Ascending aorta (tissue), 2 donors: ENCODE results near the gene SETX. TPM values are rescaled to one million over a fixed set of nuclear protein-coding genes. Genes with fewer than 3 reads are reported as not detected.
A peak's percentile ranks its signal among the peaks of the same experiment; 100 is the strongest.

Experiments used
- DNase-seq, 2 donors: peaks; one replicate each; pipeline ENCODE4 v3.0.0-alpha.2; 2019; ENCODE audit warnings: low spot score in 2 of 2
- H3K27ac ChIP-seq, 2 donors: fragments of 200-600 bp; sonication (generic); one replicate each; pipeline ENCODE4 v1.5.1; 2016 to 2017; ENCODE audit warnings: mild to moderate bottlenecking in 1 of 2
- H3K27me3 ChIP-seq: fragments of 200-600 bp; sonication (generic); one replicate; pipeline ENCODE4 v1.5.1; 2017
- H3K36me3 ChIP-seq, 2 donors: fragments of 200-600 bp; sonication (generic); one replicate each; pipeline ENCODE4 v1.5.1; 2016
- H3K4me1 ChIP-seq, 2 donors: fragments of 200-600 bp; sonication (generic); one replicate each; pipeline ENCODE4 v1.5.1; 2016 to 2017; ENCODE audit warnings: mild to moderate bottlenecking in 1 of 2
- H3K4me3 ChIP-seq, 2 donors: fragments of 200-600 bp; sonication (generic); one replicate each; pipeline ENCODE4 v1.5.1; 2016 to 2017; ENCODE audit warnings: mild to moderate bottlenecking in 1 of 2
- H3K9me3 ChIP-seq, 2 donors: fragments of 200-600 bp; sonication (generic); one replicate each; pipeline ENCODE4 v1.5.1; 2016
- intact Hi-C: fragments of 100-400 bp; cut with DNase I; formaldehyde crosslinking; loops from one replicate; pipeline ENCODE4 v1.15.1; 2023
- total RNA-seq: library from RNA; depleted of rRNA; stranded (reverse); fragments of >200 nt; gene quantifications from one replicate; pipeline ENCODE4 v1.1.0, GENCODE V29; 2016
- TF ChIP-seq, protein P1 (sequence below), 3 experiments: fragments of 200-600 bp in 2 of 3; fragments of 450-650 bp in 1 of 3; sonication (generic) in 2 of 3; IDR thresholded peaks; one replicate each; pipeline ENCODE4 v1.5.1; 2016 to 2019; ENCODE audit warnings: antibody characterized with exemption in 3 of 3, mild to moderate bottlenecking in 1 of 3, moderate library complexity in 1 of 3

SETX gene, protein sequence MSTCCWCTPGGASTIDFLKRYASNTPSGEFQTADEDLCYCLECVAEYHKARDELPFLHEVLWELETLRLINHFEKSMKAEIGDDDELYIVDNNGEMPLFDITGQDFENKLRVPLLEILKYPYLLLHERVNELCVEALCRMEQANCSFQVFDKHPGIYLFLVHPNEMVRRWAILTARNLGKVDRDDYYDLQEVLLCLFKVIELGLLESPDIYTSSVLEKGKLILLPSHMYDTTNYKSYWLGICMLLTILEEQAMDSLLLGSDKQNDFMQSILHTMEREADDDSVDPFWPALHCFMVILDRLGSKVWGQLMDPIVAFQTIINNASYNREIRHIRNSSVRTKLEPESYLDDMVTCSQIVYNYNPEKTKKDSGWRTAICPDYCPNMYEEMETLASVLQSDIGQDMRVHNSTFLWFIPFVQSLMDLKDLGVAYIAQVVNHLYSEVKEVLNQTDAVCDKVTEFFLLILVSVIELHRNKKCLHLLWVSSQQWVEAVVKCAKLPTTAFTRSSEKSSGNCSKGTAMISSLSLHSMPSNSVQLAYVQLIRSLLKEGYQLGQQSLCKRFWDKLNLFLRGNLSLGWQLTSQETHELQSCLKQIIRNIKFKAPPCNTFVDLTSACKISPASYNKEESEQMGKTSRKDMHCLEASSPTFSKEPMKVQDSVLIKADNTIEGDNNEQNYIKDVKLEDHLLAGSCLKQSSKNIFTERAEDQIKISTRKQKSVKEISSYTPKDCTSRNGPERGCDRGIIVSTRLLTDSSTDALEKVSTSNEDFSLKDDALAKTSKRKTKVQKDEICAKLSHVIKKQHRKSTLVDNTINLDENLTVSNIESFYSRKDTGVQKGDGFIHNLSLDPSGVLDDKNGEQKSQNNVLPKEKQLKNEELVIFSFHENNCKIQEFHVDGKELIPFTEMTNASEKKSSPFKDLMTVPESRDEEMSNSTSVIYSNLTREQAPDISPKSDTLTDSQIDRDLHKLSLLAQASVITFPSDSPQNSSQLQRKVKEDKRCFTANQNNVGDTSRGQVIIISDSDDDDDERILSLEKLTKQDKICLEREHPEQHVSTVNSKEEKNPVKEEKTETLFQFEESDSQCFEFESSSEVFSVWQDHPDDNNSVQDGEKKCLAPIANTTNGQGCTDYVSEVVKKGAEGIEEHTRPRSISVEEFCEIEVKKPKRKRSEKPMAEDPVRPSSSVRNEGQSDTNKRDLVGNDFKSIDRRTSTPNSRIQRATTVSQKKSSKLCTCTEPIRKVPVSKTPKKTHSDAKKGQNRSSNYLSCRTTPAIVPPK (N-terminal part only)
- total RNA-seq = 31.2 TPM

GRCh38 chr9:132354637-132355355, at the start of gene SETX:
TSS of gene SETX (minus strand) at chr9:132354986. CDS start at chr9:132349428, 5,558 bp downstream.
- peak within 1 kb of the TSS; percentile 99 for H3K4me3 ChIP-seq
- H3K9me3 ChIP-seq = no peaks in the 10 kb centered on the region
- H3K27ac ChIP-seq = peak within 1 kb of the TSS; percentile 96
- TF ChIP-seq, protein P1, sequence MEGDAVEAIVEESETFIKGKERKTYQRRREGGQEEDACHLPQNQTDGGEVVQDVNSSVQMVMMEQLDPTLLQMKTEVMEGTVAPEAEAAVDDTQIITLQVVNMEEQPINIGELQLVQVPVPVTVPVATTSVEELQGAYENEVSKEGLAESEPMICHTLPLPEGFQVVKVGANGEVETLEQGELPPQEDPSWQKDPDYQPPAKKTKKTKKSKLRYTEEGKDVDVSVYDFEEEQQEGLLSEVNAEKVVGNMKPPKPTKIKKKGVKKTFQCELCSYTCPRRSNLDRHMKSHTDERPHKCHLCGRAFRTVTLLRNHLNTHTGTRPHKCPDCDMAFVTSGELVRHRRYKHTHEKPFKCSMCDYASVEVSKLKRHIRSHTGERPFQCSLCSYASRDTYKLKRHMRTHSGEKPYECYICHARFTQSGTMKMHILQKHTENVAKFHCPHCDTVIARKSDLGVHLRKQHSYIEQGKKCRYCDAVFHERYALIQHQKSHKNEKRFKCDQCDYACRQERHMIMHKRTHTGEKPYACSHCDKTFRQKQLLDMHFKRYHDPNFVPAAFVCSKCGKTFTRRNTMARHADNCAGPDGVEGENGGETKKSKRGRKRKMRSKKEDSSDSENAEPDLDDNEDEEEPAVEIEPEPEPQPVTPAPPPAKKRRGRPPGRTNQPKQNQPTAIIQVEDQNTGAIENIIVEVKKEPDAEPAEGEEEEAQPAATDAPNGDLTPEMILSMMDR (IDR thresholded peaks at IDR 0.05) = no peak
- peaks cover 6 to 26% of the 10 kb centered on the region in 2 donors for H3K4me1 ChIP-seq
- no peaks in the 10 kb centered on the region for H3K27me3 ChIP-seq
- peaks cover 15 to 26% of the 10 kb centered on the region in 2 donors for H3K36me3 ChIP-seq
- DNase-seq = peak; percentile 89 to 99
- intact Hi-C loops = loop anchor here (1.0 to 10.0 kb wide), 5 partner anchors 52 to 1670 kb away; partner anchors contain the start of genes MED22, MED27, NUP214 and RPL7A

DNA sequence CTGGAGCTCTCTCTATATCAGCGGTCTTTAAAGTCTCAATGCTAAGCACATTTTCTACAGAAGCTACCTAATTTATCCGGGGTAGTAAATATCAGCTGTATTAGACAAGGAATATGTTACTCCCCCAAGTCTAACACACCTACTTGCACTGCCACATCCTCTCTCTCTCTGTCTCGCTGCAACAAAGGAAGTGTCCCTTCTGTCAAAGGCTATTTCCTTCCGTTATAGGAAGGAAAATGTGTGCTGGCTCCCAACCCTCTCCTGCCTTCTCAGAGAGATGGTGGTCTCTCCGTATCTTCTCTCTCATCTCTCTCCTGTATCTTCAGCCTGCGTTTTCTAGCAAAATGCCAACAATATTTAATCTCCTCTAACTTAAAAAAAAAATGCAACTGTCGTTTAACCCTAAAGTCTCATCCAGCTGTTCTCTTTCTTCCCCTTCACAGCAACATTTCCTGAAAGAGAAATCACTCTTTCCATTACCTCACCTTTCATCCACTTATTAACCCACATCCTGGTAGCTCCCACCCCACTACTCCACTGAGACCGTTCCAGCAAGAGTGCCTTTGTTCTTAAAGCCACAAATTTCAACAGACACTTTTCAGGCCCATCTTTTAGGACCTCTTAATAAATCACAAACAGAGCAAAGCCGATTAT, 49.6 kb upstream of the SETX start:
- Histone ChIP-seq H3K4me3 (no peak overlapping the region), H3K27me3 (no peaks in the 10 kb centered on the region), H3K9me3 (no peaks in the 10 kb centered on the region), H3K4me1 (peaks cover 8% of the 10 kb centered on the region in 2 donors), H3K27ac (no peak overlapping the region), H3K36me3 (peaks cover 14 to 23% of the 10 kb centered on the region in 2 donors)
- intact Hi-C loops = no loop called here
- TF ChIP-seq, protein P1 (IDR thresholded peaks at IDR 0.05) = no peak
- DNase-seq = no peak

- TF ChIP-seq, protein P1 (IDR thresholded peaks at IDR 0.05) = no peak
- H3K27ac ChIP-seq = no peak overlapping the region
- H3K4me1 ChIP-seq = peaks cover 5 to 8% of the 10 kb centered on the region in 2 donors
- H3K36me3 ChIP-seq = peaks cover 35 to 46% of the 10 kb centered on the region in 2 donors
- no peaks in the 10 kb centered on the region for H3K27me3 ChIP-seq
- no peak for DNase-seq
- intact Hi-C loops = no loop called here
- no peak overlapping the region for H3K4me3 ChIP-seq
- H3K9me3 ChIP-seq = no peaks in the 10 kb centered on the region
These were observed 47.0 kb upstream of the SETX start for GRCh38 chr9:132401824-132402223.

DNA sequence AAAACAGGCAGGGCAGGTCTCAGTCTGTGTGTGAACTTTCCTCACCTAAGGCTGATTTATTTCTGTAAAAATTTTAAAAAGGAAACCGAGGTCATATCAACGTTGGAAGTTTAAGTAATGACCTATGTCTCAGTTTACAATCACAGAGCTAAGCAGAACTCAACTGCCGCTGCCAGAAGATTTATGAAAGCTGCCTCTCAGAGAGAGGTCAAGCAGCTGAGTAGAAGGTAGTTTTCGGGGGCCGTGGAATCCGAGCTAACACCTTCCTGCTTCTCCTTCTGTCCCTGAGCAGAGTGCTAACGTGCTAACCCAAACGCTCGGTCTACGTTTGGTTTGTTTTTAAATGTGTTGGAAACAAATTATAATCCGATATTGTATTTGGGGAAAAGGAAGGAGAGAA, 40.8 kb upstream of the SETX start:
- Histone ChIP-seq H3K27ac (no peak overlapping the region), H3K9me3 (no peaks in the 10 kb centered on the region), H3K4me3 (no peak overlapping the region), H3K27me3 (no peaks in the 10 kb centered on the region), H3K36me3 (peaks cover 71 to 89% of the 10 kb centered on the region in 2 donors), H3K4me1 (no peaks in the 10 kb centered on the region)
- TF ChIP-seq, protein P1 (IDR thresholded peaks at IDR 0.05) = no peak
- intact Hi-C loops = no loop called here
- no peak for DNase-seq
